ENCODE measurements around the gene ATF7.

DNA sequence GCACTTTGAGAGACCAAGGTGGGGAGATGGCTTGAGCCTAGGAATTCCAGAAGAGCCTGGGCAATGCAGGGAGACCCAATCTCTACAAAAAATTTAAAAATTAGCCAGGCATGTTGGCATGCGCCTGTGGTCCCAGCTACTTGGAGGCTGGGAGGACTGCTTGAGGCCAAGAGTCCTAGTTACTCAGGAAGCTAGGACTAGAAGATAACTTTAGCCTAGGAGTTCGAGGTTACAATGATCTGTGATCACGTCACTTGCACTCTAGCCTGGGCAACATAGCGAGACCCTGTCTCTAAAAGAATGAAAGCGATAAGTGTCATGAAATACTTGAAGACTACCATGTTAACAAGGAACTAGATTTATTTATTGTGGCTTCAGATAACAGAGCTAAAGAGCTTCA, 3.5 kb downstream of the ATF7 start:
- no peak for TF ChIP-seq CTCF (IDR thresholded peaks at IDR 0.05)
- no peak for TF ChIP-seq EZH2phosphoT487 (IDR thresholded peaks at IDR 0.05)

All from neural progenitor cell (in vitro differentiated cells).